Endothelial cell of umbilical vein (primary cell): ENCODE measurements around the gene KCNJ4. TPM values are rescaled to one million over a fixed set of nuclear protein-coding genes. Genes with fewer than 3 reads are reported as not detected.

Experiments used
- BruUV-seq: library from RNA; stranded (reverse); fragments of 400-500 nt; replicated peaks from 2 replicates; lab custom pipeline; 2021; lab: Mats Ljungman, UMichigan
- CTCF ChIA-PET: fragments of 300-600, 350-600 bp; sonication (Branson Sonifier 250); formaldehyde crosslinking; loops from one replicate; lab custom pipeline; 2021; ENCODE audit warnings: antibody characterized with exemption, inconsistent platforms; lab: Charles Lee
- POLR2A ChIA-PET: fragments of 300-600, 350-600 bp; sonication (Branson Sonifier 250); formaldehyde crosslinking; loops from one replicate; lab custom pipeline; 2021; ENCODE audit warnings: antibody characterized with exemption, inconsistent platforms; lab: Charles Lee
- DNase-seq: peaks from one replicate; pipeline ENCODE4 v3.0.0-alpha.2; 2011; ENCODE audit warnings: low read depth, low spot score
- FAIRE-seq: peaks from 2 replicates; lab custom pipeline; 2011; peaks lifted over from hg19 to GRCh38; lab: Jason Lieb, UNC
- H2AFZ ChIP-seq: 2 replicates; pipeline ENCODE4 v1.6.0; 2012; ENCODE audit warnings: low read depth, low read length, control low read depth, inconsistent platforms
- H3K27ac ChIP-seq: 2 replicates; pipeline ENCODE4 v1.5.1; 2011; ENCODE audit warnings: low read depth, mild to moderate bottlenecking, control low read depth, low read length, moderate library complexity; ENCODE audit not compliant: insufficient read depth
- H3K27me3 ChIP-seq, 2 experiments: 2 replicates each; pipeline versions ENCODE4 v1.6.0 to v1.6.1; 2011; ENCODE audit warnings: low read length in 2 of 2, mixed read lengths in 1 of 2; ENCODE audit not compliant: control insufficient read depth in 2 of 2, insufficient read depth in 2 of 2
- H3K36me3 ChIP-seq, 2 experiments: 2 replicates in 1 of 2; 3 replicates in 1 of 2; pipeline ENCODE4 v1.5.1; 2011; ENCODE audit warnings: low read length in 2 of 2, mild to moderate bottlenecking in 1 of 2, moderate library complexity in 1 of 2; ENCODE audit not compliant: control insufficient read depth in 2 of 2, insufficient read depth in 2 of 2; ENCODE audit errors: extremely low read depth in 1 of 2
- H3K4me1 ChIP-seq: 3 replicates; pipeline ENCODE4 v1.5.1; 2011; ENCODE audit warnings: mild to moderate bottlenecking, low read length; ENCODE audit not compliant: control insufficient read depth, insufficient read depth; ENCODE audit errors: extremely low read depth
- H3K4me2 ChIP-seq: 2 replicates; pipeline ENCODE4 v1.6.1; 2011; ENCODE audit warnings: low read length, control low read depth, mixed read lengths; ENCODE audit not compliant: insufficient read depth
- H3K4me3 ChIP-seq, 3 experiments: fragments of 200-600 bp in 1 of 3; sonication (generic), shearing (Covaris generic) in 1 of 3; replicated peaks in 1 of 3; 2 replicates each; pipeline ENCODE4 v1.5.1; 2011 to 2016; ENCODE audit warnings: control low read depth in 3 of 3, low read length in 3 of 3, mild to moderate bottlenecking in 2 of 3, inconsistent platforms in 1 of 3, low read depth in 1 of 3, moderate library complexity in 1 of 3; ENCODE audit not compliant: insufficient read depth in 1 of 3
- H3K79me2 ChIP-seq: 2 replicates; pipeline ENCODE4 v1.6.0; 2012; ENCODE audit warnings: low read length, inconsistent platforms; ENCODE audit not compliant: control insufficient read depth, insufficient read depth
- H3K9ac ChIP-seq: replicated peaks from 2 replicates; pipeline ENCODE3; 2011; ENCODE audit warnings: low read length, control low read depth; ENCODE audit not compliant: insufficient read depth; ENCODE audit errors: extremely low read depth
- H3K9me1 ChIP-seq: replicated peaks from 3 replicates; pipeline ENCODE4 v1.6.0; 2011; ENCODE audit warnings: mild to moderate bottlenecking, low read length; ENCODE audit not compliant: control insufficient read depth, insufficient read depth; ENCODE audit errors: extremely low read depth
- H3K9me3 ChIP-seq: replicated peaks from 2 replicates; pipeline ENCODE4 v1.5.1; 2012; ENCODE audit warnings: low read length, inconsistent platforms; ENCODE audit not compliant: control insufficient read depth, insufficient read depth
- H4K20me1 ChIP-seq: replicated peaks from 2 replicates; pipeline ENCODE3; 2011; ENCODE audit warnings: mild to moderate bottlenecking, low read length; ENCODE audit not compliant: control insufficient read depth, insufficient read depth; ENCODE audit errors: extremely low read depth
- CTCF ChIP-seq, 2 donors: IDR thresholded peaks; 1 replicate in 1 of 2; 2 replicates in 1 of 2; pipeline ENCODE4 v1.5.1; 2011; ENCODE audit warnings: low read length in 2 of 2, mild to moderate bottlenecking in 2 of 2, moderate library complexity in 2 of 2, control low read depth in 1 of 2, inconsistent platforms in 1 of 2, low read depth in 1 of 2; ENCODE audit not compliant: insufficient read depth in 1 of 2; ENCODE audit errors: extremely low read depth in 1 of 2
- FOS ChIP-seq: IDR thresholded peaks from 2 replicates; pipeline ENCODE4 v1.6.1; 2011; ENCODE audit warnings: mild to moderate bottlenecking, low read length, moderate library complexity, borderline replicate concordance; ENCODE audit not compliant: insufficient read depth
- JUN ChIP-seq: IDR thresholded peaks from 2 replicates; pipeline ENCODE4 v1.6.1; 2011; ENCODE audit warnings: borderline replicate concordance, low read depth; ENCODE audit not compliant: insufficient read length, insufficient read depth
- dilution Hi-C: fragments of 300-500 bp; cut with MboI; formaldehyde crosslinking; loops from one replicate; pipeline ENCODE4 v1.15.0; 2019; ENCODE audit warnings: low sequenced_read_pairs; ENCODE audit not compliant: extremely low pct_ligation_motif_present
- intact Hi-C: fragments of 100-400 bp; cut with micrococcal nuclease; formaldehyde crosslinking; loops from one replicate; pipeline ENCODE4 v1.10.0; 2022
- polyA plus RNA-seq, 4 experiments: library from polyadenylated mRNA; depleted of rRNA in 3 of 4; stranded (reverse) in 3 of 4; unstranded in 1 of 4; fragments of >200 nt; gene quantifications; 2 replicates each; pipeline versions ENCODE4 v1.2.1 to v1.2.3, GENCODE V29; 2011 to 2012; ENCODE audit warnings: missing spikeins in 1 of 4
- total RNA-seq: library from RNA; stranded (reverse); gene quantifications from 2 replicates; pipeline ENCODE4 v1.2.3, GENCODE V29; 2021

The KCNJ4 gene
- total and polyA plus RNA-seq, 2 donors (not counting 3 experiments of a cell fraction or from before 2014, with no cell fraction given), result not detected

GRCh38 chr22:38469306-38469781 is 14.3 kb upstream of the KCNJ4 start:
- CTCF ChIA-PET, result interaction anchor here (0.6 to 1.7 kb wide), 5 partner anchors 14 to 417 kb away, joined by 3 to 5 read pairs (median 3); partner anchors contain the start of gene TOMM22
- Histone ChIP-seq H3K4me1 (peaks cover 13% of the 10 kb centered on the region), H3K27me3 (no peaks in the 10 kb centered on the region), H3K27ac (no peak overlapping the region), H3K9ac (no peak overlapping the region), H2AFZ (no peak overlapping the region), H3K9me3 (no peaks in the 10 kb centered on the region), H3K36me3 (no peaks in the 10 kb centered on the region), H4K20me1 (no peaks in the 10 kb centered on the region), H3K4me2 (no peak overlapping the region), H3K79me2 (peaks cover 2% of the 10 kb centered on the region), H3K4me3 (no peak overlapping the region), H3K9me1 (no peaks in the 10 kb centered on the region)
- DNase-seq (no peak), FAIRE-seq (no peak)
- intact Hi-C loops, result no loop called here
- BruUV-seq, result no TSS peak
- dilution Hi-C loops, result no loop called here
- TF ChIP-seq JUN, result no peak
- POLR2A ChIA-PET, result no interaction called here

- dilution Hi-C loops, result no loop called here
- intact Hi-C loops, result no loop called here
Measured at GRCh38 chr22:38468443-38469305, 13.7 kb upstream of the KCNJ4 start.

More at GRCh38 chr22:38468443-38469305, 13.7 kb upstream of the KCNJ4 start:
- no TSS peak for BruUV-seq
- no peak for TF ChIP-seq FOS
- peak; percentile 18 to 35 for TF ChIP-seq CTCF (IDR thresholded peaks at IDR 0.05; ENCODE audit: extremely low read depth in 1 of 2, insufficient read depth in 1 of 2, low read depth in 1 of 2, low read length in 2 of 2)
- DNase-seq (no peak), FAIRE-seq (peak; percentile 15)
- Histone ChIP-seq H3K4me2 (peak overlapping the region; percentile 93), H3K36me3 (no peaks in the 10 kb centered on the region), H3K4me3 (peak overlapping the region; percentile 49 to 74 (median 57)), H2AFZ (peak overlapping the region; percentile 96), H3K9me3 (no peaks in the 10 kb centered on the region), H3K27ac (peak overlapping the region; percentile 55), H3K9ac (peak overlapping the region; percentile 87), H3K4me1 (peaks cover 13% of the 10 kb centered on the region), H4K20me1 (no peaks in the 10 kb centered on the region), H3K79me2 (peaks cover 2% of the 10 kb centered on the region), H3K9me1 (no peaks in the 10 kb centered on the region), H3K27me3 (peaks cover 0 to 2% of the 10 kb centered on the region in 2 experiments)
- ChIA-PET CTCF (interaction anchor here (0.9 to 1.7 kb wide), 5 partner anchors 9 to 417 kb away, joined by 3 to 5 read pairs (median 3); partner anchors contain the start of gene TOMM22), POLR2A (no interaction called here)
